Measurements from ENCODE around the gene C19orf12. TPM values are rescaled to one million over a fixed set of nuclear protein-coding genes. Genes with fewer than 3 reads are reported as not detected.

Gene C19orf12
- total RNA-seq, 1 donor from 2014 or later: 48.6 TPM

DNA sequence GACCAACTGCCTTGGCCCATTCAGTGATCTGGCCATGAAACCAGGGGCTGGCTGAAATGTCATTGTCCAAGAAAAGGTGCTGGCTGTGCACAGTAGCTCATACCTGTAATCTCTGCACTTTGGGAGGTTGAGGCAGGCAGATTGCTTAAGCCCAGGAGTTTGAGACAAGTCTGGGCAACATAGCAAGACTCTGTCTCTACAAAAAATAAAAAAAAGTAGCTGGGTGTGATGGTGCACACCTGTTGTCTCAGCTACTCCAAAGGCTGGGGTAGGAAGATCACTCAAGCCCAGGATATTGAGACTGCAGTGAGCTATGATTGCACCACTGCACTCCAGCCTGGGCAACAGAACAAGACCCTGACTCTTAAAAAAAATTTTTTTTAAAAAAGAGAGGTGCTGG, 28.6 kb upstream of the C19orf12 start:
- no peaks in the 10 kb centered on the region for H3K9me3 ChIP-seq (replicated peaks)
- no peaks in the 10 kb centered on the region for H3K4me1 ChIP-seq
- no peak overlapping the region for H3K27ac ChIP-seq (replicated peaks)
- no peak overlapping the region for H3K4me3 ChIP-seq
- TF ChIP-seq CTCF (IDR thresholded peaks at IDR 0.05; ENCODE audit: borderline replicate concordance): no peak
- intact Hi-C loops (cut with micrococcal nuclease): no loop called here
- no peak for DNase-seq
- H3K36me3 ChIP-seq: no peaks in the 10 kb centered on the region
- peaks cover 27% of the 10 kb centered on the region for H3K27me3 ChIP-seq (ENCODE audit: low read depth)

DNA sequence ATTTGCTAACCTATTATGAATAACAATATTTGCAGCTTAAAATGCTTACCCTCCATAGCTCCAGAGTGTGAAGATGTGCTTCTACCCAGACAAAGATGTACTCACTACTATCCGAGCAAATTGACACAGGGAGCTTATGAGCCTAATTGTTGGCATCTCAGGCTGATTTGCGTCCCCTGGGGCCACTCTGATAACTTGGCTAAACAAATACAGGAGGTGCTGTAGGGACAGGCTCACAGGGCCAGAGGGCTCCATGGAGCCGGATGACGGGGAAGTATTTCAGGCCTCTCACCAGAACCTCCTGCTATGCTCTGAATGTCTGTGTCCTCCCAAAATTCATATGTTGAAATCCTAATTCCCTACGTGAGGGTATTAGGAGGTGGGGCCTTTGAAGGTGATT, 26.7 kb upstream of the C19orf12 start:
- Histone ChIP-seq H3K27ac (replicated peaks) (no peak overlapping the region), H3K4me1 (no peaks in the 10 kb centered on the region), H3K9me3 (replicated peaks) (no peaks in the 10 kb centered on the region), H3K4me3 (no peak overlapping the region), H3K27me3 (ENCODE audit: low read depth) (peaks cover 36% of the 10 kb centered on the region), H3K36me3 (no peaks in the 10 kb centered on the region)
- TF ChIP-seq CTCF (IDR thresholded peaks at IDR 0.05; ENCODE audit: borderline replicate concordance): no peak
- DNase-seq: no peak
- intact Hi-C loops (cut with micrococcal nuclease): no loop called here

DNA sequence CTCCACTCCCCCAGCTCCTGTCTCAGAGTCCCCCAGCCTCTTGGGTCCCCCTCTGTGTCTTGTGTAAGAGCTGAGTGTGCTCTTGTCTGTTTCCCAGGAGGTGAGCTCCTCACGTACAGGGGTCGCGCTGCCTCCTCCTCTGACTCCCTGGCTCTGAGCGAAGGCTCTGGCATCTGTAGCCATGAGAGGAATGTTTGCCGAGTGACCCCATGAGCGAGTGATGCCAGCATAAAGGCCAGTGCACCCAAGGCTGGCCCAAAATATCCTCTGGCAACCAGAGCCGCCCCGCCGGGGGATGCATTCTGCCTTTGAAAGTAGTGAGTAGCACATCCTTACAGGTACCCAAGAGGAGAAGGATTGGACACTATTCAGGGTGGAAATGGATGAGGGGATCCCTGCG, 26.2 kb upstream of the C19orf12 start:
- intact Hi-C loops (cut with micrococcal nuclease): no loop called here
- H3K4me1 ChIP-seq: no peaks in the 10 kb centered on the region
- H3K27ac ChIP-seq (replicated peaks): no peak overlapping the region
- no peak for TF ChIP-seq CTCF (IDR thresholded peaks at IDR 0.05; ENCODE audit: borderline replicate concordance)
- peaks cover 37% of the 10 kb centered on the region for H3K27me3 ChIP-seq (ENCODE audit: low read depth)
- H3K36me3 ChIP-seq: no peaks in the 10 kb centered on the region
- DNase-seq: no peak
- H3K4me3 ChIP-seq: no peak overlapping the region
- no peaks in the 10 kb centered on the region for H3K9me3 ChIP-seq (replicated peaks)

DNA sequence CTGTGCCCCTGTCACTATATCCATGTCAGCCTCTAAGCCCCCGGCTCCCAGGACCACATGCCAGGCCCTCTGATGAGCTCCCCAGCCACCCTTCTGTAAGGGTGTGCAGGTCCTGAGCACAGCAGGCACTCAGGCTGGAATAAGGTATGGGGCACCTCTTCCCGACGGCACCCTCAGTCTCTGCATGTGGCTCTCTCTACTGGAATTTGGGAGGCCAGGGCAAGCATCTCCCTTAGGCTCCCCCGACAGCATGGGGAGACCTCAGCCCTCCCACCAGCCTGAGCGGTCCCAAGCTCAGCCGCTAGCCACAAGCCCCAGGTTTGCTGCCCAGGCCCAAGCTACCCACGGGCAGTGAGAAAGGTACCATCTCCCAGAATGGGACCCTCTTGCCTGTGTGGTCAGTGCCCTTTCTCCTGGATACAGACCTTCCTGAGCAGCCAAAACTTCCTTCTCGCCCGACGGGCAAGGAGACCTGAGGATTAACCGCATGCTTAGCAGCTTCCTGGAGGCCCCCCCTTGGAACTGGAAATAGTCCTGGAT, 22.5 kb upstream of the C19orf12 start:
- intact Hi-C loops (cut with micrococcal nuclease): loop anchor here (10.0 kb wide), 1 partner anchor 137 kb away; no protein-coding TSS in a partner anchor

DNA sequence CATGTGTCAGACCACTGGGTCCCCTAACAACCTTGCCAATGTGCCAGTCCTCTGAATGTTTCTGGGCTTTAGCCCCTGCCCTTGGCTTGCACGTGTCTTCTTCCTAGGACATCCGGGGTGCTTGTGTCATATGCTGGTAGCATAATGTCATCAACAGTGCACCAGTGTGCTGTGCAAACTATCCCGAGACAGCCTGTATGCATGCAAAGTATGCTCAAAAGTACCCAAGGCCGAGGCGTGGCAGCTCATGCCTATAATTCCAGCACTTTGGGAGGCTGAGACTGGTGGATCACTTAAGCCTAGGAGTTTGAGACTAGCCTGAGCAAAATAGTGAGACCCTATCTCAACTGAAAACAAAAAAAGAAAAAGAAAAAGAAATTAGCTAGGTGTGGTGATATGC, 20.8 kb upstream of the C19orf12 start:
- H3K4me1 ChIP-seq: no peaks in the 10 kb centered on the region
- no peaks in the 10 kb centered on the region for H3K36me3 ChIP-seq
- H3K27me3 ChIP-seq (ENCODE audit: low read depth): peaks cover 62% of the 10 kb centered on the region
- no peak overlapping the region for H3K27ac ChIP-seq (replicated peaks)
- no peak for TF ChIP-seq CTCF (IDR thresholded peaks at IDR 0.05; ENCODE audit: borderline replicate concordance)
- no peak overlapping the region for H3K4me3 ChIP-seq
- DNase-seq: no peak
- intact Hi-C loops (cut with micrococcal nuclease): loop anchor here (10.0 kb wide), 1 partner anchor 139 kb away; no protein-coding TSS in a partner anchor
- H3K9me3 ChIP-seq (replicated peaks): no peaks in the 10 kb centered on the region

More for the DNA sequence above, 22.5 kb upstream of the C19orf12 start:
- Histone ChIP-seq H3K27ac (replicated peaks) (no peak overlapping the region), H3K4me3 (no peak overlapping the region), H3K36me3 (no peaks in the 10 kb centered on the region), H3K9me3 (replicated peaks) (no peaks in the 10 kb centered on the region), H3K27me3 (ENCODE audit: low read depth) (peaks cover 45% of the 10 kb centered on the region), H3K4me1 (no peaks in the 10 kb centered on the region)
- no peak for DNase-seq
- TF ChIP-seq CTCF (IDR thresholded peaks at IDR 0.05; ENCODE audit: borderline replicate concordance): no peak
